Measurements from ENCODE around the gene ALPK1.
"Not testable (repeated sequence)": the region's sequence is repeated elsewhere in the genome, so short reads cannot be mapped to it uniquely, and the experiment has no call there.

The ALPK1 gene

DNA sequence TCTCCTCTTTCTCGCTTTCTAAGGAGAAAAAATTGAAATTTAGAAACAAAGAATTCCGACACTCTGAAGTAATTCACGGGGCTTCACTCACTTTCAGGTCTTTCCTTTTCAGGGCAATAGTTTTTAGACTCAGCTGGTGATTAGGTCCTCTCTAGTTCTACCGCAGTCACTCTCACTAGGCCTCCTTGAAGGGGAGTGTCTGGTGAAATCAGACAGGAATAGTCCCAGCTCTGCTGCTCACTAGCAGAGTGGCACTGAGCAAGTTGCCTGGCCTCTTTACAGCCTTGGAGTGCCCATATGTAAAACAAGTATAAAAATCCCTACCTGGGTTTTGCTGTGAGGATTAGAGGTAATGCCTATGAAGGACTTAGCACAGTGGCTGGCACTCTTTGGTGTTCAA is 154.7 kb downstream of the ALPK1 start:
- no peak for DNase-seq (ENCODE audit: low read depth)

DNA sequence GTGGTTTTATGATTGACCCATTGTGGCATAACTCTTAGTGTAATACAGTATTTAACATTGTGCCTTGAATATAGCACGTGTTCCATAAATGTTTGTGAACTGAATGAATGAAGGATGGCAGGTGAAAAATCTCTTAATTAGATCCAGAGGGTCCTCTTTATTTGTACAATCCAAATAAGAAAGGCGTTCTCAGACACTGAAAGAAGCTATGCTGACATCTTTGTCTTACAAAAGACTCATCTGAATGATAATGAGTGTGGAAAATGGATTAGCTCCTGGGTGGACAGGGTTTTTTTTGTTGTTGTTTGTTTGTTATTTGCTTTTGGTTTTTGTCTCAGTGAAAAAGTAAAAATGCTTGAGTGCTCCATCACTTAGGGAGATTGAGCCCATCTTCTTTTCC is 156.2 kb downstream of the ALPK1 start:
- no peak for DNase-seq (ENCODE audit: low read depth)

DNA sequence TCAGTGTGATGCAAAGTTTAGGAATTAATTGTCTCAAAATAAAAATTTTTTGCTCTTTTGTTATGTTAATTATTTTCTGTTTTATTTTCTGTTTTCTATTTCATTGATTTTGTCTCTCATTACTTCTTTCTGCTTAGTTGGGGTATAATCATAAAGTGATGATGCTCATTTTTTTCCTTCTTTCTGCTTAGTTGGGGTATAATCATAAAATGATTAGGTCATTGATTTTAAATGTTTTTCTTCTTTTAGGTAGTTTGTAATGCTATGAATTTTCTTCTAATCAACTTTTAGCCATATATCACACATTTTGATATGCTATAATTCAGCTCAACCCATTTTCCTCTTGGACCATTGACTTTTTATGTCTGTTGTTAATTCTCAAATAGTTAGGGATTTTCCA is 175.1 kb downstream of the ALPK1 start:
- DNase-seq (ENCODE audit: low read depth): no peak

DNA sequence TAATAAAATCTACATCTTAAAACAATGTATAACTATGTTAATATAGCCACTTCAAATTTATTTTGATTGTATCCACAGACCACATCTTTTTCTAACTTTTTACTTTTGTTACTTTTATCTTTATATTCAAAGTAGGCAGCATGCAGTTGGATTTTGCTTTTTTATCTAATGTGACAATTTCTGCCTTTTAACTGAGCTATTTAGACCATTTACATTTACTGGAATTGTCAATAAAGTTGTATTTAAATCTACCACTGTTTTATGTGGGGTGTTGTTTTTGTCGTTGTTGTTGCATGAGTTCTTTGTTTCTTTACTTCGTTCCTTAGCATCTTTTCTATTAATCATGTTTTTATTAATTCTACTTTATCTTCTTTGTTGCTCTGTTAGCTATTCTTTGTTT is 176.8 kb downstream of the ALPK1 start:
- DNase-seq (ENCODE audit: low read depth): no peak

GRCh38 chr4:112485930-112486329 is 188.8 kb downstream of the ALPK1 start:
- no peak for DNase-seq (ENCODE audit: low read depth)

- not testable (repeated sequence) for DNase-seq (ENCODE audit: low read depth)
Observed at GRCh38 chr4:112490808-112491207, 193.6 kb downstream of the ALPK1 start.

All from fibroblast of the conjunctiva (primary cell).